Stimulated activated naive CD8-positive, alpha-beta T cell treated with anti-CD3 and anti-CD28 coated beads, Interleukin-15, amount 100 ng/mL, for 72 hours (primary cell): ENCODE results near the gene RALY.

Source experiments
- ATAC-seq: fragments of 150-1000 bp; cut with Tn5 transposase; 2 replicates; pipeline ENCODE4 v1.10.0; 2021; ENCODE audit warnings: mild to moderate bottlenecking, moderate library complexity
- DNase-seq, 2 donors: peaks; one replicate each; pipeline ENCODE4 v3.0.0; 2021 to 2022
- H3K27ac Mint-ChIP-seq, 2 donors: one replicate each; pipeline ENCODE4 v1.8.0; 2022; ENCODE audit warnings: mild to moderate bottlenecking in 2 of 2, mixed read lengths in 2 of 2, moderate library complexity in 2 of 2
- H3K27me3 Mint-ChIP-seq: one replicate; pipeline ENCODE4 v1.8.0; 2022; ENCODE audit warnings: mixed read lengths
- H3K4me1 Mint-ChIP-seq: one replicate; pipeline ENCODE4 v1.8.0; 2022; ENCODE audit warnings: mild to moderate bottlenecking, mixed read lengths
- H3K4me3 Mint-ChIP-seq, 2 donors: one replicate each; pipeline ENCODE4 v1.8.0; 2022; ENCODE audit warnings: mild to moderate bottlenecking in 2 of 2, mixed read lengths in 2 of 2, moderate library complexity in 1 of 2
- H3K9me3 Mint-ChIP-seq, 2 donors: one replicate each; pipeline ENCODE4 v1.8.0; 2022; ENCODE audit warnings: mixed read lengths in 2 of 2

RALY gene

GRCh38 chr20:34088305-34089174 lies 94.8 kb downstream of the RALY start:
- H3K9me3 Mint-ChIP-seq: no peaks in the 10 kb centered on the region
- H3K27me3 Mint-ChIP-seq: no peaks in the 10 kb centered on the region
- H3K4me3 Mint-ChIP-seq: no peak overlapping the region
- H3K4me1 Mint-ChIP-seq: peaks cover 24% of the 10 kb centered on the region
- no peak for DNase-seq
- no peak for ATAC-seq
- H3K27ac Mint-ChIP-seq: peak overlapping the region; percentile 26 to 75

GRCh38 chr20:34089175-34089479 lies 95.4 kb downstream of the RALY start:
- Mint-ChIP-seq H3K4me1 (peaks cover 24% of the 10 kb centered on the region), H3K27me3 (no peaks in the 10 kb centered on the region), H3K4me3 (no peak overlapping the region), H3K9me3 (no peaks in the 10 kb centered on the region), H3K27ac (peak overlapping the region in 1 of 2 donors; percentile 75)
- DNase-seq (no peak), ATAC-seq (no peak)

- Mint-ChIP-seq H3K9me3 (no peaks in the 10 kb centered on the region), H3K4me1 (peaks cover 24% of the 10 kb centered on the region), H3K4me3 (no peak overlapping the region), H3K27me3 (no peaks in the 10 kb centered on the region), H3K27ac (peak overlapping the region in 1 of 2 donors; percentile 48)
- DNase-seq (no peak), ATAC-seq (no peak)
Observed at GRCh38 chr20:34089655-34090345, 96.1 kb downstream of the RALY start.

GRCh38 chr20:34090645-34091044 lies 96.9 kb downstream of the RALY start:
- peaks cover 24% of the 10 kb centered on the region for H3K4me1 Mint-ChIP-seq
- H3K27ac Mint-ChIP-seq: no peak overlapping the region
- no peaks in the 10 kb centered on the region for H3K27me3 Mint-ChIP-seq
- ATAC-seq (no peak), DNase-seq (no peak)
- no peak overlapping the region for H3K4me3 Mint-ChIP-seq
- no peaks in the 10 kb centered on the region for H3K9me3 Mint-ChIP-seq

- peaks cover 24% of the 10 kb centered on the region for H3K4me1 Mint-ChIP-seq
- ATAC-seq (no peak), DNase-seq (no peak)
- peak overlapping the region in 1 of 2 donors; percentile 48 for H3K27ac Mint-ChIP-seq
- H3K9me3 Mint-ChIP-seq: no peaks in the 10 kb centered on the region
- no peak overlapping the region for H3K4me3 Mint-ChIP-seq
- no peaks in the 10 kb centered on the region for H3K27me3 Mint-ChIP-seq
Observed at GRCh38 chr20:34091637-34092200, 98.0 kb downstream of the RALY start.

GRCh38 chr20:34093895-34094294 lies 100.2 kb downstream of the RALY start:
- H3K27ac Mint-ChIP-seq: no peak overlapping the region
- peaks cover 12% of the 10 kb centered on the region for H3K4me1 Mint-ChIP-seq
- H3K4me3 Mint-ChIP-seq: no peak overlapping the region
- ATAC-seq (no peak), DNase-seq (no peak)
- H3K9me3 Mint-ChIP-seq: no peaks in the 10 kb centered on the region
- H3K27me3 Mint-ChIP-seq: no peaks in the 10 kb centered on the region

GRCh38 chr20:34095825-34096224 lies 102.1 kb downstream of the RALY start:
- ATAC-seq (no peak), DNase-seq (no peak)
- Mint-ChIP-seq H3K4me3 (no peak overlapping the region), H3K4me1 (peaks cover 25% of the 10 kb centered on the region), H3K9me3 (no peaks in the 10 kb centered on the region), H3K27me3 (no peaks in the 10 kb centered on the region), H3K27ac (peak overlapping the region in 1 of 2 donors; percentile 53)

- peaks cover 31% of the 10 kb centered on the region for H3K4me1 Mint-ChIP-seq
- H3K9me3 Mint-ChIP-seq: no peaks in the 10 kb centered on the region
- ATAC-seq (no peak), DNase-seq (no peak)
- no peak overlapping the region for H3K4me3 Mint-ChIP-seq
- H3K27me3 Mint-ChIP-seq: no peaks in the 10 kb centered on the region
- peak overlapping the region in 1 of 2 donors; percentile 34 for H3K27ac Mint-ChIP-seq
Observed at GRCh38 chr20:34096699-34097444, 103.2 kb downstream of the RALY start.

GRCh38 chr20:34098570-34098969 lies 104.9 kb downstream of the RALY start:
- no peak for ATAC-seq
- H3K27ac Mint-ChIP-seq: no peak overlapping the region
- no peaks in the 10 kb centered on the region for H3K27me3 Mint-ChIP-seq
- no peaks in the 10 kb centered on the region for H3K9me3 Mint-ChIP-seq
- no peak for DNase-seq
- H3K4me1 Mint-ChIP-seq: peaks cover 36% of the 10 kb centered on the region
- H3K4me3 Mint-ChIP-seq: no peak overlapping the region

GRCh38 chr20:34099675-34100074 lies 106.0 kb downstream of the RALY start:
- ATAC-seq: no peak
- H3K9me3 Mint-ChIP-seq: no peaks in the 10 kb centered on the region
- H3K27me3 Mint-ChIP-seq: no peaks in the 10 kb centered on the region
- no peak for DNase-seq
- H3K4me1 Mint-ChIP-seq: peaks cover 47% of the 10 kb centered on the region
- H3K4me3 Mint-ChIP-seq: no peak overlapping the region
- peak overlapping the region in 1 of 2 donors; percentile 76 for H3K27ac Mint-ChIP-seq

- no peak overlapping the region for H3K27ac Mint-ChIP-seq
- H3K27me3 Mint-ChIP-seq: no peaks in the 10 kb centered on the region
- peaks cover 56% of the 10 kb centered on the region for H3K4me1 Mint-ChIP-seq
- ATAC-seq (no peak), DNase-seq (no peak)
- H3K4me3 Mint-ChIP-seq: no peak overlapping the region
- no peaks in the 10 kb centered on the region for H3K9me3 Mint-ChIP-seq
Observed at GRCh38 chr20:34100576-34100975, 106.9 kb downstream of the RALY start.

GRCh38 chr20:34102342-34102741 lies 108.6 kb downstream of the RALY start:
- Mint-ChIP-seq H3K4me1 (peaks cover 73% of the 10 kb centered on the region), H3K9me3 (no peaks in the 10 kb centered on the region), H3K27me3 (no peaks in the 10 kb centered on the region), H3K4me3 (no peak overlapping the region), H3K27ac (peak overlapping the region; percentile 81 to 91)
- no peak for DNase-seq
- peak; percentile 60 for ATAC-seq

- Mint-ChIP-seq H3K4me1 (peaks cover 90% of the 10 kb centered on the region), H3K27ac (peak overlapping the region; percentile 46 to 61), H3K9me3 (no peaks in the 10 kb centered on the region), H3K27me3 (no peaks in the 10 kb centered on the region), H3K4me3 (peak overlapping the region in 1 of 2 donors; percentile 46)
- no peak for DNase-seq
- ATAC-seq: no peak
Observed at GRCh38 chr20:34104059-34104458, 110.3 kb downstream of the RALY start.

- Mint-ChIP-seq H3K4me3 (peak overlapping the region; percentile 42 to 54), H3K9me3 (no peaks in the 10 kb centered on the region), H3K27me3 (no peaks in the 10 kb centered on the region), H3K27ac (peak overlapping the region; percentile 6 to 50), H3K4me1 (peaks cover 92% of the 10 kb centered on the region)
- DNase-seq: no peak
- no peak for ATAC-seq
Observed at GRCh38 chr20:34105978-34106675, 112.4 kb downstream of the RALY start.

GRCh38 chr20:34108616-34109174 lies 115.0 kb downstream of the RALY start:
- Mint-ChIP-seq H3K4me3 (peak overlapping the region; percentile 90 to 92), H3K27me3 (no peaks in the 10 kb centered on the region), H3K9me3 (no peaks in the 10 kb centered on the region), H3K27ac (peak overlapping the region; percentile 86 to 88), H3K4me1 (peaks cover 78% of the 10 kb centered on the region)
- no peak for DNase-seq
- peak; percentile 35 for ATAC-seq
